ENCODE results near the gene MYO5C.

- no peak for TF ChIP-seq POLR2A (IDR thresholded peaks at IDR 0.05)
- no peak for TF ChIP-seq CTCF (IDR thresholded peaks at IDR 0.05)
Observed at GRCh38 chr15:52184721-52185120, 110.9 kb downstream of the MYO5C start.

Data from breast epithelium (tissue), 3 donors.